ENCODE measurements around the gene CCDC141. TPM values are rescaled to one million over a fixed set of nuclear protein-coding genes. Genes with fewer than 3 reads are reported as not detected.
A peak's percentile ranks its signal among the peaks of the same experiment; 100 is the strongest.

Gene CCDC141
- polyA plus RNA-seq, 2 of the 4 experiments (the other 2 are of a cell fraction) = not detected

DNA sequence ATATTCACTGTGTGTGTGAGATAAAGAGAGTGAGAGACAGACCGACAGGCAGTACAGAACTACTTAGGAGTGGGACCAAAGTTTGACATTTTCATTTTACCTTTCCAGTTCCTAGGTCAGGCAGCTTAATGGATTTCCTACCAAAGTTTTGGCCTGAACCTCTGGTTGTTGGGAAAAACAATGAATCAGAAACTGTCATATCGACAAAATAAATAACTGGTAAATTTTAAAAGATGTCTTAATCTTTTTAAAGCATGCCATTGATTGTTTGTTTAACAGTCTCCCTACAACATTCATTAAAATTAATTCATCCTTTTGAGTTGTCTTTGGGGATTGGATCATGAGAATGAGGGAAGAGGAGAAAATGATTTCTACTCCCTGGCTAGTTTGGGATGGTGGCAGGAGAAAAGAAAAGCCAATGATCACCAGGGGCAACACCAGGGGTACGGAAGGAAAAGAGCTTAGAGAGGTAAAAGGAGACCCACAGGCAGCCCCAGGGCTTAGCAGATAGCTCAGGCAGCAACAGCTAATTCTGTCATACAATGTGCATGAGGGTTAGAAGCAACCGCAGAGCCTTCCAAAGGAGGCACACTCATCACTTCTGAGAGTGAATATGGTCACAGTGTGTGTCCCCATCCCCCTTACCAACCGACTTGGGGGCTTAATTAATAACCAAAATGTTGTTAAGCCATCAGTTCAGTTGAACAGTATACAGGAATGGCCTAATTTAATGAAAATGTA is 98.5 kb downstream of the CCDC141 start:
- 26% methylated on average over 5 of the region's 5 CpGs for WGBS (ENCODE audit: missing lambda C conversion rate)
- TF ChIP-seq MAFK (IDR thresholded peaks at IDR 0.05; ENCODE audit: partially characterized antibody) = peak; percentile 20
- TF ChIP-seq ZSCAN20 (CRISPR knock-in tag; IDR thresholded peaks at IDR 0.05) = no peak
- FAIRE-seq = no peak

DNA sequence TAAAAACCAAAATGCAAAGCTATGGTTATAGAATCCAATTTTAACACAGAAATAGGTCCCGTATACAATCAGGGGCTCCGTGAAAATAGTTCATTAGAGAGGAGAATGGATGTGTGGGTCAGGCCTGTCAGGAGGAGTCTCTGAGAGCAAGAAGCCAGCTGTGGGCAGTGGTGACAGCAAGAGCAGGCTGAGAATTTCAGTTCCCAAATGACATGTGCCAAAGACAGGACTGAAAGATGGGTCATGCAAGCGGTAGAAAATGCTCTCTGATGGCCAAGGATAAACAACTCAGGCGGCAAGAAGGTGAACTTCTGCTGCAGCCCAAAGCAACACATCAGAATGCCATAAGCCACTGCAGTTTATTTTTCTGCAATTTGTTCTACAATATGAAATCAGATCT is 100.4 kb downstream of the CCDC141 start:
- ATAC-seq (no peak), DNase-seq (ENCODE audit: low read depth in 1 of 2, low spot score in 1 of 2) (no peak), FAIRE-seq (no peak)
- Histone ChIP-seq H3K4me2 (no peak overlapping the region), H3K27ac (no peak overlapping the region), H3K4me3 (no peak overlapping the region), H3K9me3 (no peaks in the 10 kb centered on the region), H3K4me1 (no peaks in the 10 kb centered on the region)
- 48% methylated on average over 4 of the region's 4 CpGs for WGBS (ENCODE audit: missing lambda C conversion rate)
- CTCF ChIA-PET = no interaction called here
- TF ChIP-seq RCOR1 (IDR thresholded peaks at IDR 0.05; ENCODE audit: low read depth, low read length) (no peak), JUN (IDR thresholded peaks at IDR 0.05) (no peak), CHD2 (IDR thresholded peaks at IDR 0.05; ENCODE audit: low read length, partially characterized antibody) (no peak), ZC3H11A (IDR thresholded peaks at IDR 0.05) (no peak), RNF2 (IDR thresholded peaks at IDR 0.05; ENCODE audit: borderline replicate concordance, low read depth) (no peak), NPAS2 (CRISPR knock-in tag; IDR thresholded peaks at IDR 0.05; ENCODE audit: borderline replicate concordance) (no peak), CHD4 (IDR thresholded peaks at IDR 0.05; ENCODE audit: borderline replicate concordance) (no peak), MAFK (IDR thresholded peaks at IDR 0.05; ENCODE audit: partially characterized antibody) (no peak), EHF (CRISPR knock-in tag; IDR thresholded peaks at IDR 0.05) (no peak), MYC (IDR thresholded peaks at IDR 0.05; ENCODE audit: borderline replicate concordance, low read length) (no peak)
- POLR2A ChIA-PET = no interaction called here

More for the DNA sequence above, 98.5 kb downstream of the CCDC141 start:
- ChIA-PET POLR2A (no interaction called here), CTCF (interaction anchor here (1.0 to 1.2 kb wide), 2 partner anchors 29 to 156 kb away, joined by 3 read pairs; no protein-coding TSS in a partner anchor)
- Histone ChIP-seq H3K4me1 (no peaks in the 10 kb centered on the region), H3K9me3 (no peaks in the 10 kb centered on the region), H3K27ac (no peak overlapping the region), H3K4me2 (no peak overlapping the region), H3K4me3 (no peak overlapping the region)
- no peak for ATAC-seq
- no peak for DNase-seq (ENCODE audit: low read depth in 1 of 2, low spot score in 1 of 2)

DNA sequence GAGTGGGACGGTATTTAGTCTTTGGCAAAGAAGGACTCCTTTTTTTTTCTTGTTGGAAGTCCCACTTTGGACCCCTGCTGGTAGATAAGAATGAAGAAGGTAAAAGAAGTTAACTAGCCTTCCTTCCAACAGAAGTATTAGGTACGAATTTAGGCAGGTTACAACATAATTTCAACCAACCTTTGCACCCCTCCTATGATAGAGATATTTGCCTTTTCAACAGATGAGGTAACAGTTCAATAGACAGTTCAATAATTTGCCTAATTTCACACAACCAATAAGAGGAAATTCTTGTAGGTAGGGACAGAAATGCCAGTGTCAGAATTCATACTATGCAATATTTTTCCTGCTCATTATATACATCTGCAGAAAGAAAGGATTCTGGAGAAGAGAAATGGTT is 100.8 kb downstream of the CCDC141 start:
- Histone ChIP-seq H3K4me3 (no peak overlapping the region), H3K4me1 (no peaks in the 10 kb centered on the region), H3K27ac (no peak overlapping the region), H3K9me3 (no peaks in the 10 kb centered on the region), H3K4me2 (no peak overlapping the region)
- ChIA-PET POLR2A (no interaction called here), CTCF (no interaction called here)
- ATAC-seq = no peak
- FAIRE-seq = no peak
- TF ChIP-seq CEBPB (IDR thresholded peaks at IDR 0.05) (no peak), NR3C1 (IDR thresholded peaks at IDR 0.05) (no peak), FOXS1 (CRISPR knock-in tag; IDR thresholded peaks at IDR 0.05) (no peak), HDAC2 (IDR thresholded peaks at IDR 0.05) (no peak), MYC (IDR thresholded peaks at IDR 0.05; ENCODE audit: borderline replicate concordance, low read length) (no peak), JUN (IDR thresholded peaks at IDR 0.05) (no peak), GATA3 (IDR thresholded peaks at IDR 0.05; ENCODE audit: borderline replicate concordance) (no peak), TP53 (CRISPR knock-in tag; IDR thresholded peaks at IDR 0.05) (no peak), JUNB (IDR thresholded peaks at IDR 0.05) (no peak), RNF2 (IDR thresholded peaks at IDR 0.05; ENCODE audit: borderline replicate concordance, low read depth) (no peak), ESRRA (IDR thresholded peaks at IDR 0.05; ENCODE audit: borderline replicate concordance, low read length) (no peak), SREBF2 (IDR thresholded peaks at IDR 0.05) (no peak), ZNF302 (CRISPR knock-in tag; IDR thresholded peaks at IDR 0.05) (no peak), RARB (CRISPR knock-in tag; IDR thresholded peaks at IDR 0.05) (no peak), HOXB5 (CRISPR knock-in tag; IDR thresholded peaks at IDR 0.05) (no peak), KDM1A (IDR thresholded peaks at IDR 0.05; ENCODE audit: low read depth) (no peak), RCOR1 (IDR thresholded peaks at IDR 0.05; ENCODE audit: low read depth, low read length) (no peak)
- TF ChIP-seq, protein P1, sequence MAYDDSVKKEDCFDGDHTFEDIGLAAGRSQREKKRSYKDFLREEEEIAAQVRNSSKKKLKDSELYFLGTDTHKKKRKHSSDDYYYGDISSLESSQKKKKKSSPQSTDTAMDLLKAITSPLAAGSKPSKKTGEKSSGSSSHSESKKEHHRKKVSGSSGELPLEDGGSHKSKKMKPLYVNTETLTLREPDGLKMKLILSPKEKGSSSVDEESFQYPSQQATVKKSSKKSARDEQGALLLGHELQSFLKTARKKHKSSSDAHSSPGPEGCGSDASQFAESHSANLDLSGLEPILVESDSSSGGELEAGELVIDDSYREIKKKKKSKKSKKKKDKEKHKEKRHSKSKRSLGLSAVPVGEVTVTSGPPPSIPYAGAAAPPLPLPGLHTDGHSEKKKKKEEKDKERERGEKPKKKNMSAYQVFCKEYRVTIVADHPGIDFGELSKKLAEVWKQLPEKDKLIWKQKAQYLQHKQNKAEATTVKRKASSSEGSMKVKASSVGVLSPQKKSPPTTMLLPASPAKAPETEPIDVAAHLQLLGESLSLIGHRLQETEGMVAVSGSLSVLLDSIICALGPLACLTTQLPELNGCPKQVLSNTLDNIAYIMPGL (CRISPR knock-in tag; IDR thresholded peaks at IDR 0.05; ENCODE audit: borderline replicate concordance) = no peak
- WGBS (ENCODE audit: missing lambda C conversion rate) = 7% methylated on average over 2 of the region's 2 CpGs
- no peak for DNase-seq (ENCODE audit: low read depth in 1 of 2, low spot score in 1 of 2)

Measured in A549 (cell line).